ENCODE measurements around the gene SLC36A3.

SLC36A3 gene

GRCh38 chr5:151328734-151329133 lies 25.2 kb upstream of the SLC36A3 start:
- no peaks in the 10 kb centered on the region for H3K9me3 ChIP-seq (ENCODE audit: control insufficient read depth, insufficient read depth, low read length)
- no peak overlapping the region for H3K4me3 ChIP-seq (ENCODE audit: low read length)
- H3K4me1 ChIP-seq (ENCODE audit: control insufficient read depth, insufficient read depth, low read length) = no peaks in the 10 kb centered on the region
- no peaks in the 10 kb centered on the region for H3K27me3 ChIP-seq (ENCODE audit: control insufficient read depth, insufficient read depth, low read length)
- no peak for DNase-seq (ENCODE audit: low read depth, low spot score)
- no CpG with 5 or more reads among the region's 4 CpGs for WGBS (ENCODE audit: insufficient coverage, insufficient read length)
- no peaks in the 10 kb centered on the region for H3K36me3 ChIP-seq (ENCODE audit: control insufficient read depth, insufficient read depth, low read length)
- no peak overlapping the region for H3K27ac ChIP-seq (ENCODE audit: low read length)

- Histone ChIP-seq H3K4me1 (ENCODE audit: control insufficient read depth, insufficient read depth, low read length) (no peaks in the 10 kb centered on the region), H3K9me3 (ENCODE audit: control insufficient read depth, insufficient read depth, low read length) (no peaks in the 10 kb centered on the region), H3K36me3 (ENCODE audit: control insufficient read depth, insufficient read depth, low read length) (no peaks in the 10 kb centered on the region), H3K4me3 (ENCODE audit: low read length) (no peak overlapping the region), H3K27me3 (ENCODE audit: control insufficient read depth, insufficient read depth, low read length) (no peaks in the 10 kb centered on the region), H3K27ac (ENCODE audit: low read length) (no peak overlapping the region)
- no CpG with 5 or more reads among the region's 2 CpGs for WGBS (ENCODE audit: insufficient coverage, insufficient read length)
- DNase-seq (ENCODE audit: low read depth, low spot score) = no peak
Measured at GRCh38 chr5:151327585-151327984, 24.0 kb upstream of the SLC36A3 start.

- no peak for DNase-seq (ENCODE audit: low read depth, low spot score)
- no peaks in the 10 kb centered on the region for H3K4me1 ChIP-seq (ENCODE audit: control insufficient read depth, insufficient read depth, low read length)
- no peaks in the 10 kb centered on the region for H3K36me3 ChIP-seq (ENCODE audit: control insufficient read depth, insufficient read depth, low read length)
- no peaks in the 10 kb centered on the region for H3K27me3 ChIP-seq (ENCODE audit: control insufficient read depth, insufficient read depth, low read length)
- no peak overlapping the region for H3K4me3 ChIP-seq (ENCODE audit: low read length)
- H3K27ac ChIP-seq (ENCODE audit: low read length) = no peak overlapping the region
- H3K9me3 ChIP-seq (ENCODE audit: control insufficient read depth, insufficient read depth, low read length) = no peaks in the 10 kb centered on the region
- WGBS (ENCODE audit: insufficient coverage, insufficient read length) = no CpG with 5 or more reads among the region's 3 CpGs
Measured at GRCh38 chr5:151326266-151326665, 22.7 kb upstream of the SLC36A3 start.

DNA sequence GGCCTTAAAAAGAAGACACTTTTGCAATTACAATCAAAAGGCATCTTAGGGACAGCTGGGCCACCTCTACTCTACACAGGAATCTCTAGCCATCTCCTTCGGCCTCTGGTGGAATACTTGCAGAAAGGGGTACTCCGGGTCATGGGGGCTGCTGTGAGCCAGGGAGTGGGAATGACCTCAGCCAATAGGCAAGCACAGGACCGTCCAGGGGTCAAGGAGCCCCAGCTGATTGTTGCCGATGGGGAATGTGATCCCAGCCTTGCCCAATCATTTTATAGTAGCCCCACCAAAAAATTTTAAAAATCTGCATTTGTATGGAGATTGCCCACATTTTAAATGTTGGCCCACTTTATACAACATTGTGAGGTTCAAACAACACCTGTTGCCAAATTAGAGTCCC lies 16.9 kb upstream of the SLC36A3 start:
- no CpG with 5 or more reads among the region's 4 CpGs for WGBS (ENCODE audit: insufficient coverage, insufficient read length)
- no peak overlapping the region for H3K27ac ChIP-seq (ENCODE audit: low read length)
- no peak for DNase-seq (ENCODE audit: low read depth, low spot score)
- H3K4me1 ChIP-seq (ENCODE audit: control insufficient read depth, insufficient read depth, low read length) = no peaks in the 10 kb centered on the region
- no peaks in the 10 kb centered on the region for H3K27me3 ChIP-seq (ENCODE audit: control insufficient read depth, insufficient read depth, low read length)
- H3K4me3 ChIP-seq (ENCODE audit: low read length) = no peak overlapping the region
- no peaks in the 10 kb centered on the region for H3K9me3 ChIP-seq (ENCODE audit: control insufficient read depth, insufficient read depth, low read length)
- no peaks in the 10 kb centered on the region for H3K36me3 ChIP-seq (ENCODE audit: control insufficient read depth, insufficient read depth, low read length)

DNA sequence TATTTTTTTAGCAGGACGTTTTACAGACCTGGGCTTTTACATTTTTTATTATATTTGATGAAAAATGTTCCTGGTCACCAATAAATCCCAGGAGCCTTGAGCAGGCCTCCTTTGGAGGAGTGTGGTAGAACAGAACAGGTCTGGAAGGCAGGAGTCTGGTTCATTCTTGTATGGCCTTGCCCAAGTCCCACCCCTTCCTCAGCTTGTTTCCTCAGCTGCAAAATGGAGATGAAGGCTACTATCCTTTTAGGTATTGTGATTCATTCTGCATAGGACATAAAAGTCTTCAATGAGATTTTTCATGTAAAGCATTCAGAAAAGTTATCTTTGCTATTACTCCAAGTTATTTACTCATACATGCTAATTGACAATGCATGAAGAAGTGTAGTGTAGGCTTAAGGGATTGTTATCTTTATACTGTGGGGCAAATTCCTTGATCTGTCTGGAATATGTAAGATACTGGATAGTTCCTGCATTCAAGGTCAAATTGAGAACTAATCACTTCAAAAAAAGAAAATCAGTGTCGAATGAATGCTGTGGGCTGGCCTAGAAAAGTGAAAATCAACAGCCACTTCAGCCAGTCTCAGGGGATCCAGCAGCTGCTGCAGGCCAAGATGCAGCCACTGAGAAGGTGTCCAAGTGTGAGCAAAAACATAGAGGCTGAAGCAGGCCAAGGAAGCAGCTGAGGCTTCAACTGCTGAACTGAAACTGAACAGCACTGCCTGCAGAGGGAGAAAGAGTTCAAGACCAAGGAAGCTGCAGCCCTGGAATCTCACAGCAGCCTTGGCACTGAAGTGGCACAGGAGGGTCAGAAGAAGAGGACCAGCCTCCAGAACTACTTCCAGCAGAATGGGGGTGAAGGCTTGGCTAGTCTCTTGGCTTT lies 15.5 kb upstream of the SLC36A3 start:
- no peak overlapping the region for H3K4me3 ChIP-seq (ENCODE audit: low read length)
- no peak overlapping the region for H3K27ac ChIP-seq (ENCODE audit: low read length)
- DNase-seq (ENCODE audit: low read depth, low spot score) = no peak
- no peaks in the 10 kb centered on the region for H3K4me1 ChIP-seq (ENCODE audit: control insufficient read depth, insufficient read depth, low read length)
- H3K27me3 ChIP-seq (ENCODE audit: control insufficient read depth, insufficient read depth, low read length) = no peaks in the 10 kb centered on the region
- H3K36me3 ChIP-seq (ENCODE audit: control insufficient read depth, insufficient read depth, low read length) = no peaks in the 10 kb centered on the region
- no peaks in the 10 kb centered on the region for H3K9me3 ChIP-seq (ENCODE audit: control insufficient read depth, insufficient read depth, low read length)
- no CpG with 5 or more reads among the region's 2 CpGs for WGBS (ENCODE audit: insufficient coverage, insufficient read length)

DNA sequence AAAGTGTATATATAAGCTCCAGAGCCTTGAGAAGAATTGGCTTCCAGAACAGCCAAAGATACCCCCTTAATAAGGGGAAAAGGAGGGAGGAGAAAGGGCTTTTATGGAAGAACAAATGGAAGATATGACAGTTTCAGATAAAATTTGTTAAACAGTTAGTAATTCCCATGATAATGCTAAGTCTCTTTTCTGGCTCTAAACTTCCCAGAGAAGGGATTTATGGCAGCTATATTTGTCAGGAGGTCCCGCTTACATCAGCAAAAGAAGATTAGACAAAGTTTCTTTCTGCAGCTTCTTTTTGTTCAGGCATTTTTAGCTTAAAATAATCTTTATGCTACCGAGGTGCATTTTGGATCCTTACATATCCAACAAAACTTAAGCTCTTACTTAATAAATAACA lies 14.3 kb upstream of the SLC36A3 start:
- Histone ChIP-seq H3K4me3 (ENCODE audit: low read length) (no peak overlapping the region), H3K36me3 (ENCODE audit: control insufficient read depth, insufficient read depth, low read length) (no peaks in the 10 kb centered on the region), H3K27ac (ENCODE audit: low read length) (no peak overlapping the region), H3K9me3 (ENCODE audit: control insufficient read depth, insufficient read depth, low read length) (no peaks in the 10 kb centered on the region), H3K27me3 (ENCODE audit: control insufficient read depth, insufficient read depth, low read length) (no peaks in the 10 kb centered on the region), H3K4me1 (ENCODE audit: control insufficient read depth, insufficient read depth, low read length) (peaks cover 1% of the 10 kb centered on the region; the same call in 1 of the 2 replicates)
- WGBS (ENCODE audit: insufficient coverage, insufficient read length) = no CpG with 5 or more reads among the region's 2 CpGs
- no peak for DNase-seq (ENCODE audit: low read depth, low spot score)

DNA sequence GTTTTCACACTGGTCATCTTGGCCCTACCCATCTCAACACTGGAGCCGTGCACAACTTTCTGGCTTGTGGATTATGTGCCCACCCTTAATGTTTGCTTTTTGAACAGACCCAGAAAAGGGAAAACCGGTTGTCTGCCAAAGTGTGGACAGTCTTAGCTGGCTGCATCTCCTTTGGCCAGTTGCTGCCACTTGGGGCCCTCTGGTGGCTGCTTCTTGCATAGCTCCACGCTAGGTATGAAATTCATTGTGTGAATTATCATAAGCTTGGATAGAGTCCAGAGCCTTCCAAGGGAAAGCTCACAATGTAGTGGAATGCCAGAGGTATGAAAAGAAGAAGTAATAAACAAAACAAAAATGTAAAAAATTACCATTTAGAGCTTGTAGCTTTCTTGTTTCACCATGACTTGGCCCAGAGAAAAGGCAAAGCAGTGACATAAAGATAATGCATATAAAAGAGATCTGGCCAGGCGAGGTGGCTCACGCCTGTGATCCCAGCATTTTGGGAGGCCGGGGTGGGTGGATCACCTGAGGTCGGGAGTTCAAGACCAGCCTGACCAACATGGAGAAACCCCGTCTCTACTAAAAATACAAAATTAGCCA lies 12.5 kb upstream of the SLC36A3 start:
- Histone ChIP-seq H3K36me3 (ENCODE audit: control insufficient read depth, insufficient read depth, low read length) (no peaks in the 10 kb centered on the region), H3K9me3 (ENCODE audit: control insufficient read depth, insufficient read depth, low read length) (no peaks in the 10 kb centered on the region), H3K27me3 (ENCODE audit: control insufficient read depth, insufficient read depth, low read length) (no peaks in the 10 kb centered on the region), H3K4me1 (ENCODE audit: control insufficient read depth, insufficient read depth, low read length) (peaks cover 1% of the 10 kb centered on the region; the same call in 1 of the 2 replicates), H3K4me3 (ENCODE audit: low read length) (no peak overlapping the region), H3K27ac (ENCODE audit: low read length) (no peak overlapping the region)
- no CpG with 5 or more reads among the region's 8 CpGs for WGBS (ENCODE audit: insufficient coverage, insufficient read length)
- peak; percentile 45 for DNase-seq (ENCODE audit: low read depth, low spot score)

- no CpG with 5 or more reads among the region's 2 CpGs for WGBS (ENCODE audit: insufficient coverage, insufficient read length)
- no peak for DNase-seq (ENCODE audit: low read depth, low spot score)
- H3K27me3 ChIP-seq (ENCODE audit: control insufficient read depth, insufficient read depth, low read length) = no peaks in the 10 kb centered on the region
Measured at GRCh38 chr5:151313357-151313756, 9.8 kb upstream of the SLC36A3 start.

GRCh38 chr5:151312756-151313324 lies 9.3 kb upstream of the SLC36A3 start:
- no peaks in the 10 kb centered on the region for H3K9me3 ChIP-seq (ENCODE audit: control insufficient read depth, insufficient read depth, low read length)
- H3K27me3 ChIP-seq (ENCODE audit: control insufficient read depth, insufficient read depth, low read length) = no peaks in the 10 kb centered on the region
- H3K36me3 ChIP-seq (ENCODE audit: control insufficient read depth, insufficient read depth, low read length) = no peaks in the 10 kb centered on the region
- DNase-seq (ENCODE audit: low read depth, low spot score) = no peak
- no peak overlapping the region for H3K4me3 ChIP-seq (ENCODE audit: low read length)
- WGBS (ENCODE audit: insufficient coverage, insufficient read length) = no CpG with 5 or more reads among the region's 5 CpGs
- peaks cover 1% of the 10 kb centered on the region; the same call in 1 of the 2 replicates for H3K4me1 ChIP-seq (ENCODE audit: control insufficient read depth, insufficient read depth, low read length)
- H3K27ac ChIP-seq (ENCODE audit: low read length) = no peak overlapping the region

More at GRCh38 chr5:151313357-151313756, 9.8 kb upstream of the SLC36A3 start:
- no peaks in the 10 kb centered on the region for H3K36me3 ChIP-seq (ENCODE audit: control insufficient read depth, insufficient read depth, low read length)
- no peaks in the 10 kb centered on the region for H3K9me3 ChIP-seq (ENCODE audit: control insufficient read depth, insufficient read depth, low read length)
- H3K27ac ChIP-seq (ENCODE audit: low read length) = no peak overlapping the region
- no peak overlapping the region for H3K4me3 ChIP-seq (ENCODE audit: low read length)
- peaks cover 1% of the 10 kb centered on the region; the same call in 1 of the 2 replicates for H3K4me1 ChIP-seq (ENCODE audit: control insufficient read depth, insufficient read depth, low read length)

GRCh38 chr5:151310932-151311331 lies 7.4 kb upstream of the SLC36A3 start:
- no peaks in the 10 kb centered on the region for H3K36me3 ChIP-seq (ENCODE audit: control insufficient read depth, insufficient read depth, low read length)
- no peak for DNase-seq (ENCODE audit: low read depth, low spot score)
- H3K9me3 ChIP-seq (ENCODE audit: control insufficient read depth, insufficient read depth, low read length) = no peaks in the 10 kb centered on the region
- H3K27ac ChIP-seq (ENCODE audit: low read length) = no peak overlapping the region
- H3K4me3 ChIP-seq (ENCODE audit: low read length) = no peak overlapping the region
- H3K27me3 ChIP-seq (ENCODE audit: control insufficient read depth, insufficient read depth, low read length) = no peaks in the 10 kb centered on the region
- H3K4me1 ChIP-seq (ENCODE audit: control insufficient read depth, insufficient read depth, low read length) = peaks cover 1% of the 10 kb centered on the region; the same call in 1 of the 2 replicates
